Peyer's patch (tissue), 4 donors: ENCODE results near the gene ATP1A1. TPM values are rescaled to one million over a fixed set of nuclear protein-coding genes. Genes with fewer than 3 reads are reported as not detected.
A peak's percentile ranks its signal among the peaks of the same experiment; 100 is the strongest.

ENCODE experiments used
- DNase-seq, 3 donors: peaks; one replicate each; pipeline ENCODE4 v3.0.0-alpha.2; 2017 to 2019
- H3K27ac ChIP-seq, 4 donors: fragments of 200-600 bp; sonication (generic); one replicate each; pipeline ENCODE4 v1.5.1; 2016 to 2019
- H3K27me3 ChIP-seq, 2 donors: fragments of 200-600 bp; sonication (generic); one replicate each; pipeline ENCODE4 v1.5.1; 2019
- H3K36me3 ChIP-seq, 3 donors: fragments of 200-600 bp; sonication (generic); one replicate each; pipeline ENCODE4 v1.5.1; 2016 to 2019
- H3K4me1 ChIP-seq, 4 donors: fragments of 200-600 bp; sonication (generic); one replicate each; pipeline ENCODE4 v1.5.1; 2016 to 2019
- H3K4me3 ChIP-seq, 4 donors: fragments of 200-600 bp; sonication (generic); 1 replicate in 3 of 4; 2 replicates in 1 of 4; pipeline ENCODE4 v1.5.1; 2016 to 2019; ENCODE audit warnings: mild to moderate bottlenecking in 1 of 4
- H3K9me3 ChIP-seq, 4 donors: fragments of 200-600 bp; sonication (generic); one replicate each; pipeline ENCODE4 v1.5.1; 2016 to 2019; ENCODE audit warnings: mild to moderate bottlenecking in 1 of 4
- CTCF ChIP-seq, 6 experiments: fragments of 450-650 bp in 4 of 6; fragments of 200-600 bp in 2 of 6; sonication (generic) in 1 of 6; IDR thresholded peaks; one replicate each; pipeline ENCODE4 v1.5.1; 2017 to 2019; ENCODE audit warnings: antibody characterized with exemption in 6 of 6, mild to moderate bottlenecking in 3 of 6, moderate library complexity in 1 of 6
- POLR2A ChIP-seq, 2 donors: fragments of 450-650 bp; IDR thresholded peaks; one replicate each; pipeline ENCODE4 v1.5.1; 2017; ENCODE audit warnings: antibody characterized with exemption in 2 of 2, mild to moderate bottlenecking in 2 of 2, moderate library complexity in 2 of 2
- total RNA-seq, 4 donors: library from RNA; depleted of rRNA; stranded (reverse); fragments of >200 nt; gene quantifications; one replicate each; pipeline ENCODE4 v1.1.0, GENCODE V29; 2016

Gene ATP1A1
- total RNA-seq, 4 donors from 2014 or later = 229 to 4,700 (median 2,986) TPM

GRCh38 chr1:116429821-116430374 lies 56.9 kb downstream of the ATP1A1 start:
- no peak for TF ChIP-seq POLR2A (IDR thresholded peaks at IDR 0.05)
- TF ChIP-seq CTCF (IDR thresholded peaks at IDR 0.05) = no peak
- H3K4me3 ChIP-seq = no peak overlapping the region

GRCh38 chr1:116431870-116432500 lies 58.9 kb downstream of the ATP1A1 start:
- Histone ChIP-seq H3K27ac (peak overlapping the region in 1 of 4 donors; percentile 91), H3K27me3 (no peaks in the 10 kb centered on the region), H3K4me3 (no peak overlapping the region), H3K9me3 (no peaks in the 10 kb centered on the region), H3K36me3 (no peaks in the 10 kb centered on the region), H3K4me1 (peaks cover 0 to 18% (median 0%) of the 10 kb centered on the region in 4 donors)
- TF ChIP-seq POLR2A (IDR thresholded peaks at IDR 0.05) = no peak
- no peak for TF ChIP-seq CTCF (IDR thresholded peaks at IDR 0.05)
- DNase-seq = no peak

More at GRCh38 chr1:116429821-116430374, 56.9 kb downstream of the ATP1A1 start:
- H3K9me3 ChIP-seq = no peaks in the 10 kb centered on the region
- no peak overlapping the region for H3K27ac ChIP-seq
- peaks cover 0 to 18% (median 0%) of the 10 kb centered on the region in 4 donors for H3K4me1 ChIP-seq
- H3K36me3 ChIP-seq = no peaks in the 10 kb centered on the region
- DNase-seq = no peak
- no peaks in the 10 kb centered on the region for H3K27me3 ChIP-seq

- DNase-seq = no peak
- H3K27me3 ChIP-seq = no peaks in the 10 kb centered on the region
- H3K9me3 ChIP-seq = no peaks in the 10 kb centered on the region
- peak overlapping the region in 2 of 4 donors; percentile 85 to 91 for H3K27ac ChIP-seq
- no peak overlapping the region for H3K4me3 ChIP-seq
- no peak for TF ChIP-seq CTCF (IDR thresholded peaks at IDR 0.05)
- TF ChIP-seq POLR2A (IDR thresholded peaks at IDR 0.05) = no peak
- H3K4me1 ChIP-seq = peaks cover 0 to 18% (median 0%) of the 10 kb centered on the region in 4 donors
- no peaks in the 10 kb centered on the region for H3K36me3 ChIP-seq
These were observed 59.7 kb downstream of the ATP1A1 start for GRCh38 chr1:116432655-116433265.

- peaks cover 0 to 18% (median 0%) of the 10 kb centered on the region in 4 donors for H3K4me1 ChIP-seq
- H3K27ac ChIP-seq = peak overlapping the region in 2 of 4 donors; percentile 85 to 91
- H3K27me3 ChIP-seq = no peaks in the 10 kb centered on the region
- no peaks in the 10 kb centered on the region for H3K9me3 ChIP-seq
- no peaks in the 10 kb centered on the region for H3K36me3 ChIP-seq
- peak in 2 of 3 donors; percentile 82 to 84 for DNase-seq
- TF ChIP-seq POLR2A (IDR thresholded peaks at IDR 0.05) (peak in 1 of 2 donors; percentile 52), CTCF (IDR thresholded peaks at IDR 0.05) (peak in 2 of 6 experiments; percentile 25 to 32)
- H3K4me3 ChIP-seq = no peak overlapping the region
These were observed 60.5 kb downstream of the ATP1A1 start for GRCh38 chr1:116433275-116434257.

GRCh38 chr1:116434849-116435248 lies 61.8 kb downstream of the ATP1A1 start:
- Histone ChIP-seq H3K27ac (no peak overlapping the region), H3K4me1 (peaks cover 0 to 18% (median 0%) of the 10 kb centered on the region in 4 donors), H3K9me3 (no peaks in the 10 kb centered on the region), H3K36me3 (no peaks in the 10 kb centered on the region), H3K4me3 (no peak overlapping the region), H3K27me3 (no peaks in the 10 kb centered on the region)
- TF ChIP-seq CTCF (IDR thresholded peaks at IDR 0.05) = no peak
- TF ChIP-seq POLR2A (IDR thresholded peaks at IDR 0.05) = no peak
- DNase-seq = no peak
